ENCODE data around the gene C6orf136. TPM values are rescaled to one million over a fixed set of nuclear protein-coding genes. Genes with fewer than 3 reads are reported as not detected.

The C6orf136 gene
- total and polyA plus RNA-seq, 9 of the 15 experiments (the other 6 are each of a cell fraction or from before 2014, with no cell fraction given): 14.1 to 63.1 (median 18.4) TPM

- TF ChIP-seq HINFP (tag; conservative IDR thresholded peaks at IDR 0.05; ENCODE audit: low read depth) (no peak), NFRKB (IDR thresholded peaks at IDR 0.05; ENCODE audit: low read depth) (0 out of 2 replicates have a peak, but pooled peaks have one; percentile 54), ZBTB43 (CRISPR knock-in tag; IDR thresholded peaks at IDR 0.05) (no peak), GATA2 (CRISPR knock-in tag; IDR thresholded peaks at IDR 0.05) (no peak), ZBTB12 (CRISPR knock-in tag; IDR thresholded peaks at IDR 0.05) (no peak), E2F3 (CRISPR knock-in tag; IDR thresholded peaks at IDR 0.05) (no peak), RBM22 (IDR thresholded peaks at IDR 0.05; ENCODE audit: low read depth, low read length, poor library complexity, severe bottlenecking) (no peak), ZNF324 (CRISPR knock-in tag; IDR thresholded peaks at IDR 0.05) (no peak), ID3 (CRISPR knock-in tag; IDR thresholded peaks at IDR 0.05) (no peak), ID3 (tag; IDR thresholded peaks at IDR 0.05) (0 out of 2 replicates have a peak, but pooled peaks have one; percentile 1), KAT8 (IDR thresholded peaks at IDR 0.05; ENCODE audit: low read depth) (no peak), CXXC5 (CRISPR knock-in tag; IDR thresholded peaks at IDR 0.05) (peak; percentile 86), TAL1 (IDR thresholded peaks at IDR 0.05) (no peak), CLOCK (CRISPR knock-in tag; IDR thresholded peaks at IDR 0.05; ENCODE audit: borderline replicate concordance) (0 out of 2 replicates have a peak, but pooled peaks have one; percentile 31), SAFB (IDR thresholded peaks at IDR 0.05; ENCODE audit: borderline replicate concordance, low read depth, low read length) (no peak), KHSRP (IDR thresholded peaks at IDR 0.05) (no peak), NR2F6 (CRISPR knock-in tag; IDR thresholded peaks at IDR 0.05) (no peak), LEF1 (IDR thresholded peaks at IDR 0.05) (no peak), L3MBTL2 (IDR thresholded peaks at IDR 0.05) (peak; percentile 54), RBM14 (IDR thresholded peaks at IDR 0.05; ENCODE audit: borderline replicate concordance, insufficient read depth, low read depth, low read length) (no peak), PHF8 (IDR thresholded peaks at IDR 0.05; ENCODE audit: borderline replicate concordance, low read length) (peak; percentile 56; the same call in 1 of the 2 replicates)
Measured at GRCh38 chr6:30690403-30691207, 43.7 kb downstream of the C6orf136 start, which contains the start of gene NRM (continued).

All from K562 (cell line).